Measurements from ENCODE around the gene KRT6B.

DNA sequence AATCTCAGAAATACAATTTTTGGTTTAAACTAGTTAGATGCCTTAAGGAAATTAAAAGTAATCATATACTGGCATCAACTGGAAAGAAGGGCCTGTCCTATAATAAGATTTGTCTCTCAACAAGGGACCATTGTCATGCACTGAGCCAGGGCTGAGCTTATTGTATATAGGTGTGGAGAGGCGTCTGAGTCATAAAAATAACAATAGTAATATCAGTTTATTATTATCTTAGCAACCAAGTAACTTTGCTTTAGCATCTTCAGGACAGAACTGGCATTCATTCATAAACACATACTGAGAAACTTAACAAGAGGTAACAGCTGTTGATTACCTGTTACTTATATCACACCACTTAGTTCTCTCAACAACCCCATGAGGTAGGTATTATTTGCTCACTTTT, 24.9 kb downstream of the KRT6B start:
- TF ChIP-seq EZH2 (IDR thresholded peaks at IDR 0.05; ENCODE audit: low read length, unreplicated experiment) (no peak), EZH2phosphoT487 (IDR thresholded peaks at IDR 0.05; ENCODE audit: borderline replicate concordance, low read length) (no peak), CTCF (conservative IDR thresholded peaks at IDR 0.05; ENCODE audit: low read depth, low read length) (no peak)

Measured in PC-3 (cell line).